Keratinocyte (primary cell): ENCODE results near the gene ASTN2. TPM values are rescaled to one million over a fixed set of nuclear protein-coding genes. Genes with fewer than 3 reads are reported as not detected.
"Not testable (repeated sequence)": the region's sequence is repeated elsewhere in the genome, so short reads cannot be mapped to it uniquely, and the experiment has no call there.

ENCODE experiments used
- DNase-seq: peaks from one replicate; pipeline ENCODE4 v3.0.0-alpha.2; 2011; ENCODE audit warnings: low read depth, missing footprints, low spot score
- FAIRE-seq: peaks from 2 replicates; lab custom pipeline; 2011; peaks lifted over from hg19 to GRCh38; lab: Jason Lieb, UNC
- H2AFZ ChIP-seq: 2 replicates; pipeline ENCODE4 v1.6.0; 2012; ENCODE audit warnings: low read length, control low read depth, inconsistent platforms; ENCODE audit not compliant: control insufficient read depth
- H3K27ac ChIP-seq: 2 replicates; pipeline ENCODE4 v1.5.1; 2011; ENCODE audit warnings: low read length; ENCODE audit not compliant: control insufficient read depth, insufficient read depth
- H3K27me3 ChIP-seq: 3 replicates; pipeline ENCODE4 v1.6.0; 2011; ENCODE audit warnings: low read length; ENCODE audit not compliant: control insufficient read depth, insufficient read depth; ENCODE audit errors: extremely low read depth
- H3K36me3 ChIP-seq, 2 experiments: 2 replicates in 1 of 2; 3 replicates in 1 of 2; pipeline ENCODE4 v1.5.1; 2011; ENCODE audit warnings: low read length in 2 of 2, mild to moderate bottlenecking in 1 of 2; ENCODE audit not compliant: control insufficient read depth in 2 of 2, insufficient read depth in 2 of 2; ENCODE audit errors: extremely low read depth in 1 of 2
- H3K4me1 ChIP-seq: 3 replicates; pipeline ENCODE4 v1.5.1; 2011; ENCODE audit warnings: low read length; ENCODE audit not compliant: control insufficient read depth, insufficient read depth; ENCODE audit errors: extremely low read depth
- H3K4me2 ChIP-seq: 3 replicates; pipeline ENCODE4 v1.6.0; 2011; ENCODE audit warnings: low read depth, low read length; ENCODE audit not compliant: control insufficient read depth, insufficient read depth; ENCODE audit errors: extremely low read depth
- H3K4me3 ChIP-seq, 3 experiments: fragments of 200-600 bp in 1 of 3; sonication (generic) in 1 of 3; 2 replicates in 2 of 3; 3 replicates in 1 of 3; pipeline ENCODE4 v1.5.1; 2011 to 2016; ENCODE audit warnings: low read length in 3 of 3, mild to moderate bottlenecking in 3 of 3, control low read depth in 2 of 3, inconsistent platforms in 1 of 3, low read depth in 1 of 3, mixed read lengths in 1 of 3, mixed run types in 1 of 3, moderate library complexity in 1 of 3; ENCODE audit not compliant: control insufficient read depth in 2 of 3, insufficient read depth in 2 of 3; ENCODE audit errors: extremely low read depth in 1 of 3
- H3K79me2 ChIP-seq: 2 replicates; pipeline ENCODE4 v1.6.0; 2012; ENCODE audit warnings: low read length; ENCODE audit not compliant: control insufficient read depth, insufficient read depth
- H3K9ac ChIP-seq: 3 replicates; pipeline ENCODE4 v1.6.0; 2011; ENCODE audit warnings: low read length; ENCODE audit not compliant: control insufficient read depth, insufficient read depth; ENCODE audit errors: extremely low read depth
- H3K9me1 ChIP-seq: 3 replicates; pipeline ENCODE4 v1.6.0; 2011; ENCODE audit warnings: low read length; ENCODE audit not compliant: control insufficient read depth, insufficient read depth; ENCODE audit errors: extremely low read depth
- H3K9me3 ChIP-seq: 2 replicates; pipeline ENCODE4 v1.5.1; 2012; ENCODE audit warnings: low read depth, low read length; ENCODE audit not compliant: control insufficient read depth
- H4K20me1 ChIP-seq: 3 replicates; pipeline ENCODE4 v1.6.0; 2011; ENCODE audit warnings: low read length; ENCODE audit not compliant: control insufficient read depth, insufficient read depth; ENCODE audit errors: extremely low read depth
- EZH2 ChIP-seq: IDR thresholded peaks from one replicate; pipeline ENCODE4 v1.6.1; 2012; ENCODE audit warnings: inconsistent platforms, mild to moderate bottlenecking, low read length, moderate library complexity
- dilution Hi-C: fragments of 300-500 bp; cut with MboI; formaldehyde crosslinking; loops from one replicate; pipeline ENCODE4 v1.7.0; 2020; ENCODE audit warnings: low sequenced_read_pairs; ENCODE audit not compliant: extremely low pct_ligation_motif_present
- polyA plus RNA-seq, 5 experiments: library from polyadenylated mRNA; depleted of rRNA in 3 of 5; stranded (reverse) in 3 of 5; stranded (forward) in 1 of 5; unstranded in 1 of 5; fragments of >200 nt; gene quantifications; 1 replicate in 1 of 5; 2 replicates in 3 of 5; 3 replicates in 1 of 5; pipeline versions ENCODE4 v1.2.1 to v1.2.3, GENCODE V29; 2011 to 2012; ENCODE audit warnings: missing spikeins in 2 of 5, low read depth in 1 of 5, low replicate concordance in 1 of 5
- TF ChIP-seq, protein P1 (sequence below), 3 experiments: IDR thresholded peaks in 1 of 3; conservative IDR thresholded peaks in 1 of 3; optimal IDR thresholded peaks in 1 of 3; 2 replicates in 2 of 3; 3 replicates in 1 of 3; pipeline versions ENCODE3 to v1.5.1; 2011; ENCODE audit warnings: low read length in 3 of 3, mild to moderate bottlenecking in 3 of 3, moderate library complexity in 2 of 3, control low read depth in 1 of 3, inconsistent platforms in 1 of 3; ENCODE audit not compliant: insufficient read depth in 2 of 3; ENCODE audit errors: extremely low read depth in 1 of 3

Gene ASTN2
- polyA plus RNA-seq, 1 donor (not counting 4 experiments of a cell fraction or from before 2014, with no cell fraction given): 0.31 TPM

DNA sequence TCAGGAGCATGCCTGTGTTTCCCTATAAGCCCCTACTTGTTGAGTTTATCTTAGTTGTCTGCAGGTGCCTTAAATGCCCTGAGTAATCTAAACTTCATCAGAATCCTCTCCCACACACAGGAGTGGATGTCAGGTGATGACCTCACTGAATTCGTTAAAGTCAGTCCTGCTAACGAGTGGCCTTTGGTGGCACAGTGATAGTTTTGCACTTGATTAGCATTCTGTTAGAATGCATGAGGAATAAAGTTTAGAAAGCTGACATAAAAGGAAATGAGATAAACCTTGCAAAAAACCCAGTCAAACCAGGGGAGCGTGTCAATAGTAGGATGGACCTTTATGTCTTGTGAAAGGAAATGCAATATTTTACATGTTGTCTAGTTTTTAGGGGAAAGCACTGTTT is 723.2 kb downstream of the ASTN2 start:
- Histone ChIP-seq H2AFZ (no peak overlapping the region), H3K9ac (no peak overlapping the region), H3K9me3 (no peaks in the 10 kb centered on the region), H3K4me1 (peaks cover 33% of the 10 kb centered on the region), H3K4me2 (no peak overlapping the region), H3K27me3 (no peaks in the 10 kb centered on the region), H4K20me1 (no peaks in the 10 kb centered on the region), H3K9me1 (no peaks in the 10 kb centered on the region), H3K27ac (no peak overlapping the region), H3K36me3 (no peaks in the 10 kb centered on the region), H3K4me3 (no peak overlapping the region), H3K79me2 (peaks cover 81% of the 10 kb centered on the region)
- no peak for DNase-seq
- no peak for TF ChIP-seq EZH2
- TF ChIP-seq, protein P1, sequence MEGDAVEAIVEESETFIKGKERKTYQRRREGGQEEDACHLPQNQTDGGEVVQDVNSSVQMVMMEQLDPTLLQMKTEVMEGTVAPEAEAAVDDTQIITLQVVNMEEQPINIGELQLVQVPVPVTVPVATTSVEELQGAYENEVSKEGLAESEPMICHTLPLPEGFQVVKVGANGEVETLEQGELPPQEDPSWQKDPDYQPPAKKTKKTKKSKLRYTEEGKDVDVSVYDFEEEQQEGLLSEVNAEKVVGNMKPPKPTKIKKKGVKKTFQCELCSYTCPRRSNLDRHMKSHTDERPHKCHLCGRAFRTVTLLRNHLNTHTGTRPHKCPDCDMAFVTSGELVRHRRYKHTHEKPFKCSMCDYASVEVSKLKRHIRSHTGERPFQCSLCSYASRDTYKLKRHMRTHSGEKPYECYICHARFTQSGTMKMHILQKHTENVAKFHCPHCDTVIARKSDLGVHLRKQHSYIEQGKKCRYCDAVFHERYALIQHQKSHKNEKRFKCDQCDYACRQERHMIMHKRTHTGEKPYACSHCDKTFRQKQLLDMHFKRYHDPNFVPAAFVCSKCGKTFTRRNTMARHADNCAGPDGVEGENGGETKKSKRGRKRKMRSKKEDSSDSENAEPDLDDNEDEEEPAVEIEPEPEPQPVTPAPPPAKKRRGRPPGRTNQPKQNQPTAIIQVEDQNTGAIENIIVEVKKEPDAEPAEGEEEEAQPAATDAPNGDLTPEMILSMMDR (optimal IDR thresholded peaks at IDR 0.05 in 1 of 3, IDR thresholded peaks at IDR 0.05 in 1 of 3, conservative IDR thresholded peaks at IDR 0.05 in 1 of 3; ENCODE audit: extremely low read depth in 1 of 3, insufficient read depth in 2 of 3, low read length in 3 of 3): no peak
- no peak for FAIRE-seq
- dilution Hi-C loops: no loop called here

DNA sequence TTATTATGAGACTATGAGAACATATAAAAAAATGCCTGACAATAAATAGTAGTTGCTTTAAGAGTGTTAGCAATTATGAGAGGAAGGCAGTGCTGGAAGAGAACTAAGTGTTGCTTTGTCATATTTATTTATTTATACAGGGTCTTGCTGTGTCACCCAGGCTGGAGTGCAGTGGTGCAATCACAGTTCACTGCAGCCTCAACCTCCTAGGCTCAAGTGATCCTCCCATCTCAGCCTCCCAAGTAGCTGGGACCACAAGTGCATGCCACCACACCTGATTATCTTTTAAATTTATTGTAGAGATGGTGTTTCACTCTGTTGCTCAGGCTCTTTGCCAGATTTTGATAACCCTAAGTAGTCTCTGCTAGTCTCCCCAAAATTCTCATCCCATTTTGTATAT is 724.1 kb downstream of the ASTN2 start:
- H3K27ac ChIP-seq, H3K4me3 ChIP-seq, H4K20me1 ChIP-seq, H3K9me3 ChIP-seq, H3K9ac ChIP-seq, H3K36me3 ChIP-seq, H3K27me3 ChIP-seq, H2AFZ ChIP-seq, FAIRE-seq, DNase-seq, H3K4me2 ChIP-seq, H3K9me1 ChIP-seq, dilution Hi-C loops: not testable (repeated sequence)
- peaks cover 35% of the 10 kb centered on the region for H3K4me1 ChIP-seq
- H3K79me2 ChIP-seq: peaks cover 74% of the 10 kb centered on the region

DNA sequence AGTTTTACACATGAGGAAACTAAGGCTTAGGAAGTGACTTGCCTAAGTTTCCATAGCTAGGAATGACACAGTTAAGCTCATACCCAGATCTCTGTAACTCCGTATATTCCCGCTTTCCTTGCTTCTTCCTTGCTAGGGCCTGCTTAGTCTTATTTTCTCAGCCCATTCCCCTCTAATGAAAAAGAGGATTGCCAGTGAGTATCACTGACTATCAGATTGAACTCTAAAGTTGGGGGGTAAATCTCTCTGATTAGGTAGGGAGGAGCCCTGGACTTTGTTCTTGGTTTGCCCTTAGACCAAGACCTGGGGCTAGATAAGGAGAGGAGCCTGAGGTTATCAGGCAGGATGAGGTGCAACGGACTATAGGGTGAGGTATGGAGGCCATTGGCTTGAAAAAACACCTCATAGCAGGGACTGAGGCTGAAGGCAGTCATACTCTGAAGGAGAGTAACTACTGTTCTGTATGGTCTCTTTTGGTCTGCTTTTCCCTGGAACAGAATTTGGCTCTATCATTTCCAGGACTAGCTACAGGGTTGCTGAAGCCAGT is 725.3 kb downstream of the ASTN2 start:
- H3K4me1 ChIP-seq: peaks cover 35% of the 10 kb centered on the region

More for the DNA sequence above, 725.3 kb downstream of the ASTN2 start:
- Histone ChIP-seq H3K27ac (no peak overlapping the region), H3K9me1 (no peaks in the 10 kb centered on the region), H3K9ac (no peak overlapping the region), H3K27me3 (no peaks in the 10 kb centered on the region), H3K9me3 (no peaks in the 10 kb centered on the region), H3K79me2 (peaks cover 62% of the 10 kb centered on the region), H3K4me3 (no peak overlapping the region), H3K36me3 (no peaks in the 10 kb centered on the region), H4K20me1 (no peaks in the 10 kb centered on the region), H3K4me2 (no peak overlapping the region), H2AFZ (no peak overlapping the region)
- TF ChIP-seq, protein P1 (optimal IDR thresholded peaks at IDR 0.05 in 1 of 3, IDR thresholded peaks at IDR 0.05 in 1 of 3, conservative IDR thresholded peaks at IDR 0.05 in 1 of 3; ENCODE audit: extremely low read depth in 1 of 3, insufficient read depth in 2 of 3, low read length in 3 of 3): no peak
- no peak for TF ChIP-seq EZH2
- dilution Hi-C loops: no loop called here
- FAIRE-seq (no peak), DNase-seq (no peak)
